Parathyroid adenoma (tissue), 2 donors: ENCODE measurements around the gene ANKRD33B.

Experiments used
- H2AFZ ChIP-seq: fragments of 300-600 bp; sonication (generic); one replicate; pipeline ENCODE4 v1.7.0; 2017; ENCODE audit warnings: antibody characterized with exemption, mild to moderate bottlenecking
- H3K27ac ChIP-seq: fragments of 300-600 bp; sonication (generic); one replicate; pipeline ENCODE4 v1.7.0; 2017
- H3K27me3 ChIP-seq: fragments of 300-600 bp; sonication (generic); one replicate; pipeline ENCODE4 v1.7.0; 2017; ENCODE audit warnings: low read length; ENCODE audit not compliant: control insufficient read depth, insufficient read depth
- H3K36me3 ChIP-seq: fragments of 300-600 bp; sonication (generic); one replicate; pipeline ENCODE4 v1.7.0; 2017; ENCODE audit warnings: low read length; ENCODE audit not compliant: control insufficient read depth, insufficient read depth
- H3K4me1 ChIP-seq: fragments of 300-600 bp; sonication (generic); one replicate; pipeline ENCODE4 v1.7.0; 2017; ENCODE audit warnings: control low read depth
- H3K4me2 ChIP-seq: fragments of 300-600 bp; sonication (generic); one replicate; pipeline ENCODE4 v1.7.0; 2017; ENCODE audit warnings: low read length
- H3K4me3 ChIP-seq: fragments of 300-600 bp; sonication (generic); one replicate; pipeline ENCODE4 v1.7.0; 2017; ENCODE audit warnings: low read depth, low read length
- H3K79me2 ChIP-seq: fragments of 300-600 bp; sonication (generic); one replicate; pipeline ENCODE4 v1.7.0; 2017; ENCODE audit warnings: control low read depth
- H3K9ac ChIP-seq: fragments of 300-600 bp; sonication (generic); one replicate; pipeline ENCODE4 v1.7.0; 2017; ENCODE audit warnings: mild to moderate bottlenecking
- H3K9me3 ChIP-seq: fragments of 300-600 bp; sonication (generic); one replicate; pipeline ENCODE4 v1.7.0; 2017; ENCODE audit warnings: low read length; ENCODE audit not compliant: control insufficient read depth
- TF ChIP-seq, protein P1 (sequence below): fragments of 300-600 bp; sonication (generic); IDR thresholded peaks from one replicate; pipeline ENCODE4 v1.7.0; 2017; ENCODE audit warnings: antibody characterized with exemption, mild to moderate bottlenecking
- donor health status: primary hyperparathyroidism.

ANKRD33B gene

DNA sequence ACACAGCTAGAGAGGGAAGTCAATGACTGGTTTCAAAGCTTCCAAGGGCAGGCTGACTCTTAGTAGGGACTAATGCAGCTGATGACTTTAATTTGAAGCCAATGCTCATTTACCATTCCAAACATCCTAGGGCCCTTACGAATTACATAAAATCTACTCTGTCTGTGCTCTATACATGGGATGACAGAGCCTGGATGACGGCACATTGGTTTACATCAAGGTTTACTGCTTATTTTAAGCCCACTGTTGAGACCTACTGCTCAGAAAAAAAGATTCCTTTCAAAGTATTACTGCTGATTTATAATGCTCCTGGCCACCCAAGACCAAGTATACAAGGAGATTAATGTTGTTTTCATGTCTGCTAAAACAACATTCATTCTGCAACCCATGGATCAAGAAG lies 123.0 kb downstream of the ANKRD33B start:
- Histone ChIP-seq H3K27me3 (no peaks in the 10 kb centered on the region), H3K36me3 (no peaks in the 10 kb centered on the region), H3K27ac (no peak overlapping the region), H3K79me2 (peaks cover 9% of the 10 kb centered on the region), H3K4me1 (no peaks in the 10 kb centered on the region), H2AFZ (no peak overlapping the region), H3K4me3 (no peak overlapping the region), H3K9ac (no peak overlapping the region), H3K9me3 (no peaks in the 10 kb centered on the region), H3K4me2 (no peak overlapping the region)
- TF ChIP-seq, protein P1, sequence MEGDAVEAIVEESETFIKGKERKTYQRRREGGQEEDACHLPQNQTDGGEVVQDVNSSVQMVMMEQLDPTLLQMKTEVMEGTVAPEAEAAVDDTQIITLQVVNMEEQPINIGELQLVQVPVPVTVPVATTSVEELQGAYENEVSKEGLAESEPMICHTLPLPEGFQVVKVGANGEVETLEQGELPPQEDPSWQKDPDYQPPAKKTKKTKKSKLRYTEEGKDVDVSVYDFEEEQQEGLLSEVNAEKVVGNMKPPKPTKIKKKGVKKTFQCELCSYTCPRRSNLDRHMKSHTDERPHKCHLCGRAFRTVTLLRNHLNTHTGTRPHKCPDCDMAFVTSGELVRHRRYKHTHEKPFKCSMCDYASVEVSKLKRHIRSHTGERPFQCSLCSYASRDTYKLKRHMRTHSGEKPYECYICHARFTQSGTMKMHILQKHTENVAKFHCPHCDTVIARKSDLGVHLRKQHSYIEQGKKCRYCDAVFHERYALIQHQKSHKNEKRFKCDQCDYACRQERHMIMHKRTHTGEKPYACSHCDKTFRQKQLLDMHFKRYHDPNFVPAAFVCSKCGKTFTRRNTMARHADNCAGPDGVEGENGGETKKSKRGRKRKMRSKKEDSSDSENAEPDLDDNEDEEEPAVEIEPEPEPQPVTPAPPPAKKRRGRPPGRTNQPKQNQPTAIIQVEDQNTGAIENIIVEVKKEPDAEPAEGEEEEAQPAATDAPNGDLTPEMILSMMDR, result no peak

DNA sequence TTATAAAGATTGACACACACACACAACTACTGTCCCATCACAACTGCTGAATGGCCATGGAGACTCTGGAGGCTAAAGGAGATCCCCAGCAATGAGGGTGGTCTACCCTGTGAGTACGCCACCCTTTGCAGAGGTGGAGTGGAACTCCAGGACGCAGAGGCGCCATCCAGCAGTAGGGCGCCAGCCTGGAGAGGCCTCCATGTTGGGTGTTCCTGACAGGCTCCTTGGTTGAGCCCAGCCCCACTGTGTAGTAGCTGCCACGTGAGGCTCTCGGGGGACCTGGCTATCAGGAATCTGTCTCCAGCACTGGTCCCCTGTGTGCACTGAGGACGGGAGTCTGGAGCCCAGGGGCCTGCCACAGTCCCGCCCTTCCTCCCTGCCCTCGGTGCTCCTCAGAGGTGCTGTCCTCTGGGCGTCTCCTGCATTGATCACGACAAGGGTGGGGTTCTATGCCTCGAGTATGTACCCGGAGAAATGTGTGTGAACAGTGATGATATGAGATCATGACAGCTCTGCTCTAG lies 124.8 kb downstream of the ANKRD33B start:
- H3K4me3 ChIP-seq, result no peak overlapping the region
- no peak overlapping the region for H2AFZ ChIP-seq
- H3K4me2 ChIP-seq, result no peak overlapping the region
- H3K9me3 ChIP-seq, result no peaks in the 10 kb centered on the region
- TF ChIP-seq, protein P1, result no peak
- no peak overlapping the region for H3K27ac ChIP-seq
- no peaks in the 10 kb centered on the region for H3K36me3 ChIP-seq
- no peaks in the 10 kb centered on the region for H3K4me1 ChIP-seq
- H3K79me2 ChIP-seq, result peaks cover 12% of the 10 kb centered on the region
- H3K9ac ChIP-seq, result no peak overlapping the region
- no peaks in the 10 kb centered on the region for H3K27me3 ChIP-seq

DNA sequence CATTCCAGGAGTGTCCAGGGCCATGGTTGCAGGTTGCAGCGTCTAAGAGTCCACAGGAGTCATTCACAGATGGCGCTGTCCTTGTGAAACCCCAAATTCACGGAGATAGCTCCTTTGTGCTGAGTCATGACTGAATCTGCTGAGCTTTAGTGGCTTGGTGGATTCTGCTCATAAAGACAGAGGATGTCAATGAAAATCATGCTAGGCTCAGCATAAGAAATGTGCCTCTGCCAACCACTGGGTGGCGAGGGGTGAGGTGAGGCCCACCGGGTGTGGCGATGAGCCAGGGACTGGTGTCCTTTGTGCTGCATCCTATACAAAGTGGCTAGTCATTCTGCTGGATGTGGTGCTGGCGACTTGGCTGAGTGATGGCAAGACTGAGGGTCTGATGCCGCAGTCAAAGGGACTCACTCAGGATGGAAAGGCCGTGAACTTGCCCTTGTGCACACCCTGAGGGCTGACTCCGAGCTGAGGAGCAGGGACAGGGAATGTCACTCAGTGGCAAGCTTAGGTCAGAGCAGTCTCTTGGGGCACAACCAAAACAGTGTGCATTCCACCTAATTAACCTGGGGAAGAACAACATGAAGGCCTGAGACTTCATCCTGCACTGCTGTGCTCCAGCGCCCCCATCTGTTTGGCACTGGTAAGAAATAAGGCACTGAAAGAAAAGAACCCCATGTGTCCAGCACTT lies 125.7 kb downstream of the ANKRD33B start:
- Histone ChIP-seq H3K36me3 (no peaks in the 10 kb centered on the region), H2AFZ (no peak overlapping the region), H3K4me3 (no peak overlapping the region), H3K4me2 (no peak overlapping the region), H3K27me3 (no peaks in the 10 kb centered on the region), H3K27ac (no peak overlapping the region), H3K4me1 (no peaks in the 10 kb centered on the region), H3K9ac (no peak overlapping the region), H3K79me2 (peaks cover 15% of the 10 kb centered on the region), H3K9me3 (no peaks in the 10 kb centered on the region)
- TF ChIP-seq, protein P1, result no peak

DNA sequence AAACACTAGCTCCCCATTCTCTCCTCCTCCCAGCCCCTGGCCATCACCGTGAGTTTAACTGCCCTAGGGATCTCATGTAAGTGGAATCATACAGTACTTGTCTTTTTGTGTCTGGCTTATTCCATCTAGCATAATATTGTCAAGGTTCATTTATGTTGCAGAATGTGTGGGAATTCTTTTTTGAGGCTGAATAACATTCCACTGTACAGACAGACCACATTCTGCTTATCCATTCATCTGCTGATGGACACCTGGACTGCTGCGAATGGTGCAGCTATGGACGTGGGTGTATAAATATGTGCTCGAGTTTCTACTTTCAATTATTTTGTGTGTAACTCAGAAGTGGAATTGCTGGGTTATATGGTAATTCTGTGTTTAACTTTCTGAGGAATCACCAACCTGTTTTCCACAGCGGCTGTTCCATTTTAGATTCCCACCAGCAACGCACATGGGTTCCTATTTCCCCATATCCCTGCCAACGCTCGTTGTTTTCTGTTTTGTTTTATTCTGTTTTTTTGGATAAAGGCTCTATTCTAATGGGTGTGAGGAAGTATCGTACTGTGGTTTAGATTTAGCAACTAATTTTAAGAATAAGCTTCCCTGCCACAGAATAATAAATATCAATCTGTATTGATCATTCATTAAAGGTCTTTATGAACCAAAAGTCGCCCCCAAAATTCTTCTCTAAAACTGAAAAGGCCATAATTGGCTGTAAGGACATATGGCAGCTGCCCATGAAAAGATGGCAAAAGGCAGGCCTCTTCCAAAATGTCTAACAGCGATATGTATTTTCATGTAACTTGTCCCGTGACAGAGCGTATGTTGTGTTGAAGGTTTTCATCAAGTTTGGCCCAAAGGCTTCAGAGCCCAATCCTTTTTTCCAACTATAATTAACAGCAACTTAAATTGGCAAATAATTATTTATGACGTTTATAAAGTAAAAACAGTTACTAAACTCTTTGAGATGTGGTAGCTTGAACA lies 126.9 kb downstream of the ANKRD33B start:
- Histone ChIP-seq H3K9ac (no peak overlapping the region), H2AFZ (no peak overlapping the region), H3K27ac (no peak overlapping the region), H3K4me2 (no peak overlapping the region), H3K9me3 (no peaks in the 10 kb centered on the region), H3K4me3 (no peak overlapping the region), H3K4me1 (peaks cover 2% of the 10 kb centered on the region), H3K27me3 (no peaks in the 10 kb centered on the region), H3K36me3 (no peaks in the 10 kb centered on the region), H3K79me2 (peaks cover 16% of the 10 kb centered on the region)
- TF ChIP-seq, protein P1, result no peak
